H9 (cell line): ENCODE data around the gene GLIS2. TPM values are rescaled to one million over a fixed set of nuclear protein-coding genes. Genes with fewer than 3 reads are reported as not detected.

Experiments
- DNase-seq: peaks from one replicate; pipeline ENCODE4 v3.0.0-alpha.2; 2017
- H2AFZ ChIP-seq: one replicate; pipeline ENCODE4 v1.6.1; 2013; ENCODE audit warnings: mild to moderate bottlenecking, low read length, control low read depth, moderate library complexity
- H2AK5ac ChIP-seq: 2 replicates; pipeline ENCODE4 v1.6.1; 2013; ENCODE audit warnings: low read length, control low read depth, mixed read lengths; ENCODE audit not compliant: insufficient read length
- H2BK120ac ChIP-seq: one replicate; pipeline ENCODE4 v1.6.1; 2013; ENCODE audit warnings: low read depth, mild to moderate bottlenecking, low read length, control low read depth, inconsistent platforms; ENCODE audit not compliant: poor library complexity, severe bottlenecking
- H2BK12ac ChIP-seq: 2 replicates; pipeline ENCODE4 v1.6.1; 2013; ENCODE audit warnings: low read length, control low read depth, mixed read lengths, low read depth; ENCODE audit not compliant: insufficient read length
- H2BK15ac ChIP-seq: 2 replicates; pipeline ENCODE4 v1.6.1; 2013; ENCODE audit warnings: low read depth, low read length, control low read depth
- H2BK20ac ChIP-seq: one replicate; pipeline ENCODE4 v1.6.1; 2013; ENCODE audit warnings: low read depth, mild to moderate bottlenecking, low read length, control low read depth, inconsistent platforms; ENCODE audit not compliant: poor library complexity, severe bottlenecking
- H2BK5ac ChIP-seq: 2 replicates; pipeline ENCODE4 v1.6.1; 2013; ENCODE audit warnings: low read length, control low read depth, mixed read lengths; ENCODE audit not compliant: insufficient read length
- H3K14ac ChIP-seq: 2 replicates; pipeline ENCODE4 v1.6.1; 2013; ENCODE audit warnings: low read length, control low read depth; ENCODE audit not compliant: insufficient read depth
- H3K18ac ChIP-seq: 2 replicates; pipeline ENCODE4 v1.6.1; 2013; ENCODE audit warnings: low read depth, mild to moderate bottlenecking, mixed read lengths, low read length, control low read depth; ENCODE audit not compliant: insufficient read length
- H3K23ac ChIP-seq: 2 replicates; pipeline ENCODE4 v1.6.1; 2013; ENCODE audit warnings: low read length, control low read depth, mixed read lengths, low read depth; ENCODE audit not compliant: insufficient read length
- H3K23me2 ChIP-seq: 2 replicates; pipeline ENCODE4 v1.6.1; 2013; ENCODE audit warnings: low read depth, mild to moderate bottlenecking, mixed read lengths, low read length, control low read depth; ENCODE audit not compliant: insufficient read length, poor library complexity, severe bottlenecking
- H3K27ac ChIP-seq: 2 replicates; pipeline ENCODE4 v1.5.1; 2013; ENCODE audit warnings: low read length, control low read depth, mixed read lengths, low read depth; ENCODE audit not compliant: insufficient read length
- H3K27me3 ChIP-seq: 2 replicates; pipeline ENCODE4 v1.6.1; 2013; ENCODE audit warnings: low read length, control low read depth, inconsistent platforms; ENCODE audit not compliant: insufficient read depth
- H3K4ac ChIP-seq: 2 replicates; pipeline ENCODE4 v1.6.1; 2013; ENCODE audit warnings: low read depth, mild to moderate bottlenecking, control low read depth, inconsistent platforms, low read length, moderate library complexity
- H3K4me1 ChIP-seq: 2 replicates; pipeline ENCODE4 v1.6.1; 2013; ENCODE audit warnings: low read length, control low read depth, inconsistent platforms; ENCODE audit not compliant: insufficient read depth
- H3K4me2 ChIP-seq: 2 replicates; pipeline ENCODE4 v1.6.1; 2013; ENCODE audit warnings: low read length, control low read depth, mixed read lengths; ENCODE audit not compliant: insufficient read length, insufficient read depth
- H3K56ac ChIP-seq: 2 replicates; pipeline ENCODE4 v1.6.1; 2013; ENCODE audit warnings: low read depth, mild to moderate bottlenecking, mixed read lengths, low read length, control low read depth; ENCODE audit not compliant: insufficient read length
- H3K79me1 ChIP-seq: 2 replicates; pipeline ENCODE4 v1.6.1; 2013; ENCODE audit warnings: low read depth, mild to moderate bottlenecking, moderate library complexity, low read length, control low read depth, inconsistent platforms; ENCODE audit not compliant: insufficient read depth, poor library complexity, severe bottlenecking
- H3K79me2 ChIP-seq: 2 replicates; pipeline ENCODE4 v1.6.1; 2013; ENCODE audit warnings: low read length, control low read depth, inconsistent platforms; ENCODE audit not compliant: insufficient read depth
- H3K9ac ChIP-seq: 2 replicates; pipeline ENCODE4 v1.6.1; 2013; ENCODE audit warnings: low read length, control low read depth, mixed read lengths; ENCODE audit not compliant: insufficient read length; ENCODE audit errors: extremely low read depth
- H3K9me3 ChIP-seq: one replicate; pipeline ENCODE4 v1.6.1; 2013; ENCODE audit warnings: low read depth, low read length, inconsistent platforms; ENCODE audit not compliant: control insufficient read depth
- H3T11ph ChIP-seq: one replicate; pipeline ENCODE4 v1.6.1; 2013; ENCODE audit warnings: mild to moderate bottlenecking, low read length, control low read depth, inconsistent platforms
- H4K20me1 ChIP-seq: one replicate; pipeline ENCODE4 v1.6.1; 2013; ENCODE audit not compliant: control insufficient read depth, insufficient read length, insufficient read depth
- H4K5ac ChIP-seq: 2 replicates; pipeline ENCODE4 v1.6.1; 2013; ENCODE audit warnings: low read depth, mild to moderate bottlenecking, mixed read lengths, low read length, control low read depth; ENCODE audit not compliant: insufficient read length
- H4K8ac ChIP-seq: replicated peaks from 2 replicates; pipeline ENCODE4 v1.6.1; 2013; ENCODE audit warnings: low read length, control low read depth, mixed read lengths, low read depth; ENCODE audit not compliant: insufficient read length
- H4K91ac ChIP-seq: 2 replicates; pipeline ENCODE4 v1.6.1; 2013; ENCODE audit warnings: low read depth, mild to moderate bottlenecking, moderate library complexity, mixed read lengths, low read length, control low read depth; ENCODE audit not compliant: insufficient read length
- H3K27ac Mint-ChIP-seq, 3 experiments: 2 replicates in 2 of 3; 3 replicates in 1 of 3; pipeline ENCODE4 v1.8.0; 2020 to 2021; ENCODE audit warnings: mixed read lengths in 3 of 3, mild to moderate bottlenecking in 1 of 3, moderate library complexity in 1 of 3
- H3K27me3 Mint-ChIP-seq: 2 replicates; pipeline ENCODE4 v1.8.0; 2021; ENCODE audit warnings: low read depth, mild to moderate bottlenecking, moderate library complexity, mixed read lengths
- H3K36me3 Mint-ChIP-seq, 3 experiments: 2 replicates in 2 of 3; 3 replicates in 1 of 3; pipeline ENCODE4 v1.8.0; 2020 to 2021; ENCODE audit warnings: low read depth in 3 of 3, mixed read lengths in 3 of 3; ENCODE audit not compliant: insufficient read depth in 1 of 3
- H3K4me1 Mint-ChIP-seq, 2 experiments: 2 replicates each; pipeline ENCODE4 v1.8.0; 2020; ENCODE audit warnings: mixed read lengths in 2 of 2
- H3K4me3 Mint-ChIP-seq, 2 experiments: 2 replicates in 1 of 2; 3 replicates in 1 of 2; pipeline ENCODE4 v1.8.0; 2020 to 2021; ENCODE audit warnings: mild to moderate bottlenecking in 2 of 2, mixed read lengths in 2 of 2, moderate library complexity in 1 of 2
- H3K9me3 Mint-ChIP-seq, 2 experiments: 2 replicates in 1 of 2; 3 replicates in 1 of 2; pipeline ENCODE4 v1.8.0; 2020; ENCODE audit warnings: mild to moderate bottlenecking in 2 of 2, mixed read lengths in 2 of 2, moderate library complexity in 1 of 2
- CTCF ChIP-seq: fragments of 200-600 bp; sonication (generic); conservative IDR thresholded peaks from 3 replicates; pipeline ENCODE4 v1.8.0; 2021; ENCODE audit warnings: antibody characterized with exemption, mild to moderate bottlenecking
- WGBS: extraction: QIAGEN DNeasy Blood & Tissue Kit; methylation state at CpG from one replicate; pipeline ENCODE4 v1.1.7; 2013; ENCODE audit warnings: missing lambda C conversion rate, low lambda C conversion rate, mixed read lengths; ENCODE audit not compliant: insufficient read length; ENCODE audit errors: extremely low coverage; 5-methylcytosine and 5-hydroxymethylcytosine counted together
- total RNA-seq: library from RNA; stranded (reverse); gene quantifications from 2 replicates; pipeline ENCODE4 v1.2.1, GENCODE V29; 2021

GLIS2 gene
- total RNA-seq, 1 experiment from 2014 or later, result 14.3 TPM

GRCh38 chr16:4323845-4324488, 8.1 kb downstream of the GLIS2 start:
- H4K91ac ChIP-seq, result no peak overlapping the region
- H3K9ac ChIP-seq, result no peak overlapping the region
- H3K79me2 ChIP-seq, result peaks cover 3% of the 10 kb centered on the region; the same call in 1 of the 2 replicates
- H3K4ac ChIP-seq, result no peak overlapping the region
- no peaks in the 10 kb centered on the region for H3K27me3 ChIP-seq
- no peak overlapping the region for H3K56ac ChIP-seq
- no peak overlapping the region for H3T11ph ChIP-seq
- no peak overlapping the region for H4K5ac ChIP-seq
- no peak overlapping the region for H2BK15ac ChIP-seq
- H3K27ac Mint-ChIP-seq, result peak overlapping the region; percentile 8 to 91 (median 72); a peak in 3 of 7 replicates
- H3K27me3 Mint-ChIP-seq, result no peaks in the 10 kb centered on the region
- no peak overlapping the region for H3K4me3 Mint-ChIP-seq
- no peak overlapping the region for H2BK20ac ChIP-seq
- peaks cover 4% of the 10 kb centered on the region for H3K23me2 ChIP-seq
- H3K36me3 Mint-ChIP-seq, result no peaks in the 10 kb centered on the region
- H2AK5ac ChIP-seq, result no peak overlapping the region
- no peak overlapping the region for H3K4me2 ChIP-seq
- no peak overlapping the region for H2BK12ac ChIP-seq
- H3K18ac ChIP-seq, result no peak overlapping the region
- no peaks in the 10 kb centered on the region for H3K79me1 ChIP-seq
- H3K9me3 Mint-ChIP-seq, result no peaks in the 10 kb centered on the region
- no peak overlapping the region for H4K8ac ChIP-seq
- H3K27ac ChIP-seq, result no peak overlapping the region
- no peak overlapping the region for H2BK120ac ChIP-seq
- no peak overlapping the region for H2BK5ac ChIP-seq
- peaks cover 3% of the 10 kb centered on the region for H4K20me1 ChIP-seq
- no peak overlapping the region for H2AFZ ChIP-seq
- WGBS, result no CpG with 5 or more reads among the region's 12 CpGs
- no peak for TF ChIP-seq CTCF
- H3K14ac ChIP-seq, result no peak overlapping the region
- H3K4me1 Mint-ChIP-seq, result peaks cover 9 to 24% of the 10 kb centered on the region in 2 experiments
- no peak overlapping the region for H3K23ac ChIP-seq
- H3K9me3 ChIP-seq, result no peaks in the 10 kb centered on the region
- peak; percentile 78 for DNase-seq
- H3K4me1 ChIP-seq, result peaks cover 3% of the 10 kb centered on the region; the same call in 1 of the 2 replicates
